ENCODE data around the gene KRTAP17-1.
A peak's percentile ranks its signal among the peaks of the same experiment; 100 is the strongest.
"Not testable (repeated sequence)": the region's sequence is repeated elsewhere in the genome, so short reads cannot be mapped to it uniquely, and the experiment has no call there.

The KRTAP17-1 gene, protein sequence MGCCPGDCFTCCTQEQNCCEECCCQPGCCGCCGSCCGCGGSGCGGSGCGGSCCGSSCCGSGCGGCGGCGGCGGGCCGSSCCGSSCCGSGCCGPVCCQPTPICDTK

GRCh38 chr17:41315204-41315794 lies at the start of gene KRTAP17-1:
Gene KRTAP17-1, minus strand, starts transcription at chr17:41315710. Its CDS starts 60 bp downstream, at chr17:41315650.
- DNase-seq = no peak

DNA sequence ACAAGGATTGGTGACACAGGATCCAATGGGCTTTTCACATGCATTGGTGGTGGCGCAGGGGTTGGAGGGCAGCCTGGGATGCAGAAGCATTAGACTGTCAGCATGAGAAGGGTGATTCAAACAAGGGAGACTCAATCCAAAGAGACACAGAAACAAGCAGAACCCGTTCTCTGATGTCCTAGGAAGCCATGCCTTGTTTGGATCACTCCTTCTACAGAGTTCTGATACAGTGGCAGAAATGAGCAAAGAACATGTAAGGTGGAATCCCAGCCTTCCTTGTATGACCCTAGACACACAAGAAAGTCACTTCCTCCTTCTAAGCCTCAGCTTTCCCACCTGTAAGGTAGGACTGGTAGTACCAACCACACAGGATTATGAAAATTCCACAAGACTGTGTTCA lies 48.4 kb upstream of the KRTAP17-1 start:
- no peak for DNase-seq

DNA sequence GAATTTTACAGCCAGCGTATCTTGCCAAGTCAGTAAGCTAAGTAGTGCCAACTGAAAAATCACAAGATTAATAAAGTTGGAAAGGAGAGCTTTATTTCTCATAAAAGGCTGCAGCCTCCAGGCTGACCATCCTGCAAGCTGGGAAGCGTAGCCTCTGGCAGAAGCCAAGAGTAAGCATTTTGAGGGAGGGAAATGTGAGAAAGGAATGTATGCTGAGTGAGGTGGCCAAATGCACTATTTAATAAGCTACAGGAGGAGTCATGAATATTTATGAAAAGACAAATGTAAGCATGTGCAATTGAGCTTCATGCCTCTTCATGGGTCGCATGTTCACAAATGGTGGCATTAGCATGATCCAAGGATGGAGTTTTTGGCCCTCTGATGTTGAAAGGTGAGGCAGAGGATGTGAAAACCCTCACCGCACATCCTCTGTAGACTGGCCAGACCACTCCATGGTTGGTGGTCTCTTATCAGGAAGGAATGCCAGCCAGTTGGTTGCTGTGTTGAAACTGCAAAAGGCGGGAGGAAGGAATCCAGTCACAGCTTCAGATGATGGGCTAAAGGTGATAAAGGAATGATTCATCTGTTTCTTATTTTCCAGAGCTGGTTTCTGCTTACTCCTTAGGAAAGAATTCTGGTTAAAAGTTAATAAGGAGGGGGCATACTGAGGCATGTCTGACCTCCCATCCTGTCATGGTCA lies 44.9 kb upstream of the KRTAP17-1 start:
- no peak for DNase-seq

GRCh38 chr17:41354536-41354935 lies 39.0 kb upstream of the KRTAP17-1 start:
- DNase-seq = no peak

GRCh38 chr17:41352597-41353366 lies 37.3 kb upstream of the KRTAP17-1 start:
- DNase-seq = no peak

DNA sequence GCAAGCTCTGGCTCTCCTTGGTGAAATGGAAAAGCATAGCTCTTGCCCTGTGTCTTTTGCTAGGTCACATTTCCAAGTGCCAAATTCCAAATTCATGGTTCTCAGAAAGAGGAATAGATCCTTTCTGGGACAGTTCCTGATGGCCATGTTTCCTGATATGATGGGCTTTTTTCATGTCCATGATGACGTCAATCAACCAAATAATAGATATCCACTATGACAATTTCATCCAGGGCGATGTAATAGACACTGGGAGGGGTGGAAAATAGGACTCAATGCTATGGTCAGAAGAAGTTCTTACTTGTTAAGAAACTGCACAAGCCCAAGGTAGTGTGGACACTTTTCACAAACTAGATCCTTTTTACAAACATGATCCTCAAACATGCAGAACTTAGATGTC lies 35.7 kb upstream of the KRTAP17-1 start:
- no peak for DNase-seq

DNA sequence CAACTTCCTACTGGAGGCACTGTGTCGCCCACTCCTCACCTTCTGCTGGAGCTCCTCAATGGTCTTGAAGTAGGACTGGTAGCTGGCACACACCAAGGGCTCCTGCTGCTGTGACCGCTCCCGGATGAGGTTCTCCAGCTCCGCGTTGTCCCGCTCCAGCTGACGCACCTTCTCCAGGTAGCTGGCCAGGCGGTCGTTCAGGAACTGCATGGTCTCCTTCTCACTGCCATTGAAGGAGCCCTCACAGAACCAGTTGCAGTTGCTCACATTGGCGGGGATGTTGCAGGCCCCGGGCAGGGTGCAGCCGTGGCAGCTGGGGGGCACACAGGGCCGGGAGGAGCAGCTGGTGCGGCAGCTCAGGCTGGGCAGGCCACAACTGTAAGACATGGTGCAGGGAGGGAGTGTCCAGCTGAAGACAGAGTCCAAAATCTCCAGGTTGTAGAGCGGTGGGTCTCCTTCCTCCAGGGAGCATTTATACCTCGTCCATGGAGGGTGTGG lies 34.9 kb upstream of the KRTAP17-1 start, which contains the start of gene KRT33A:
Gene KRT33A (minus strand): TSS at position 448 of the 498 bp plus-strand sequence. CDS start 61 bp downstream, at position 387.
- not testable (repeated sequence) for DNase-seq

DNA sequence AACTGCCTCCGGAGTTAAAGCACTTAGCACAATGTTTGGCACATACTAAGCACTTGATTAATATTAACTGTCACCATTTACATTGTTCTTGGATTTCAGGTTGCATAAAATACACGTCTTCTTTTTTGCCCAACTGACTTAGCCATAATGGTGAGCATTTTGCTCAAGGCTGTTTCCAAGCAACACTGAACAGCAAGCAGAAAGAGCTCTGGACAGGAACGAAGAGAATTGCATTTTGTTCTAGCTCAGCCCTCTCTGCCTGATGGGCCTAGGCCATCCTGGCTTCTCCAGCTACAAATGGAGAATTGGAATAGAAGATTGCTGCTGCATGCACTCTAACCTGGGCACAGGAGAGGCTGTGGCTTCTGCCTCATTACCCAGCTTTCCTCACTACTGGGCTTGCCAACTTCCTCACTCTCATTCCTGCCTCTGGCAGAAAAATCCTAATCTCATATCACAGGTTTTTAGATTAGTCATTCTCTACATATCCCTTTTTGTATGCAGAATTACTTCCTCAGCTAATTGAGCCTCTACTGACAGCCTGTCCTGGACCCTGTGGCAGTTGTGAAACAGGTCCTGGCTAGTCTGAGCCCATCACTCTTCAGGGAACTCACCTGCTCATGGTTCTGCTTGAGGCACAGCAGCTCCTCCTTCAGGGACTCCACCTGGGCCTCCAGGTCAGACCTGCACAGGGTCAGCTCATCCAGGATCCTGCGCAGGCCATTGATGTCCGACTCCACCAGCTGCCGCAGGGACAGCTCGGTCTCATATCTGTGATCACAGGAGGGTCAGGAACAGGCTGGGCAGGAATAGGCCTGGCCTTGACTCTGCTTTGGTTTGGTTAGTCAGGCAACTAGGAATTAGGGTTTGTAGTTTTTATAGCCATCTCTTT lies 32.6 kb upstream of the KRTAP17-1 start:
- DNase-seq = no peak

DNA sequence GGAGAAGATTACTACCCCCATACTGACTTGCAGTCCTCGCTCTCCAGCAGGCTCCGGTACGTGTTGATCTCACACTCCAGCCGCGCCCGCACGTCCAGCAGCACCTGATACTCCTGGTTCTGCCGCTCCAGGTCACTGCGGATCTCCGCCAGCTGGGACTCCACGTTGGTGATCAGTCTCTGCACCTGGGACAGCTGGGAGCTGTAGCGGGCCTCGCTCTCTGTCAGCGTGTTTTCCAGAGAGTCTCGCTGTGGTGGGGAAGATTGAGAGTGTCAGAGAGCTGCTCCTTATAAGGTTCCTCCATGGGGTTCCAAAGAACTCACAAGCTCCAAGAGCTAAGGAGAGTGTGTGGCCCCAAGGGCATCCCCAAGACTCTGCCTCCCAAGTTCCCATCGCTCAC lies 30.9 kb upstream of the KRTAP17-1 start:
- not testable (repeated sequence) for DNase-seq

- no peak for DNase-seq
Observed at GRCh38 chr17:41345992-41346391, 30.5 kb upstream of the KRTAP17-1 start.

DNA sequence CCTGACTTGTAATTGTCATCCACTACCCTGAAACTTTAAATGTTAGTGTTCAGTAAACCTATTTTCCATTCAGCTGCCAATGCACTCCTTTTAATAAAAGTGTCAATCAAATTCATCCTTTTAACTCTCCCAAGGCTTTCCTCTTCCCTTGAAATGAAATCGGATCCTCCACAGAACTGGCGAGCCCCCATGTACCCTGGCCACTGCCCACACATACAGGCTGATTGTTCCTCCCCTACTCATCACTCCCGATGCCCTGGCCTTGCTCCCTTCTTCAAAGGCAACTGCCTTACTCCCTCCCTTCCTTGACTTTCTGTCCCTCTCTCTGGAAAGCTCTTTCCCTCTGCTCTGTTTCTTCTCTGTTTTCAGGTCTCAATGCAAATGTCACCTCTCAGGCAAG lies 27.5 kb upstream of the KRTAP17-1 start:
- no peak for DNase-seq

DNA sequence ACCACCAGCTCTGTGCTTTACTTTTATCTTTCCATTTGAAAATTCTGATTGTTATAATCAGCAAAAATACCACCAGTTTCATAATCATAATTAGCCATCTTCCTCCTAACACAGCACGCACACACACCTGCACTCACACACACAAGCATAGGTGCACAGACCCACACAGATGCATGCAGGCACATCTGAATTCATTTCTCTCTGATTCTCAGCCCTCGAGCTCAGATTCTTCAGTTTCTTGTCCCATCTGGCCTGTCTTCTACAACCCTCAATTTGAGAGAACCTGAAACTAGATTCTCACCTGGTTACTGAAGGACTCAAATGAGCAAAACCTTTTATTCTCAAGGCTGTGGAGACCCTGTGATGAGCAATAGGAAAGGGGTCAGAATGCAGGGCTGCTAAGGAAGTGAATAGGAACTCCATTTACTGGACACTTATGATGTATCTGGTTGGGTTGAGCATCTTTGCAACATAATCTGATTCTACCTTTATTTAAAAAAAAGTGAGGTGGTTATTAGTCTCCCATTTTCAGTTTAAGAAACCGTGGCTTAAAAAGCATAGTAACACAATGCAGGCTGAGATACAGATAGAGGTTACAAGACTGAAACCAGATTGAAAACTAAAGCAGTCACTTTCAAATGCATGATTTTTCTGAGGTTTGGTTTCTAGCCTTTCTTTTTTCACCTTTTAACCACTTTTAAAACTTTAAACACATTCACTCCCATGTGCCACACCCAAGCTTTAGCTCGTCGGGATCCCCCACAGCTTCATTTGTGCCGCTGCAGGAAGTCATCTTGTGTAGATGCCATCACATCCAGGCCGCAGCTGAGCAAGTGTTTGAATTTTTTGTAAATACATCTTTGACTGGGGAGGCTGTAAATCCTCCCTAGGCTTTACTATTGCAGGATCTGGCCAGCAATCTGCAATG lies 25.7 kb upstream of the KRTAP17-1 start:
- peak; percentile 43 for DNase-seq

- DNase-seq = no peak
Observed at GRCh38 chr17:41340494-41340893, 25.0 kb upstream of the KRTAP17-1 start.

DNA sequence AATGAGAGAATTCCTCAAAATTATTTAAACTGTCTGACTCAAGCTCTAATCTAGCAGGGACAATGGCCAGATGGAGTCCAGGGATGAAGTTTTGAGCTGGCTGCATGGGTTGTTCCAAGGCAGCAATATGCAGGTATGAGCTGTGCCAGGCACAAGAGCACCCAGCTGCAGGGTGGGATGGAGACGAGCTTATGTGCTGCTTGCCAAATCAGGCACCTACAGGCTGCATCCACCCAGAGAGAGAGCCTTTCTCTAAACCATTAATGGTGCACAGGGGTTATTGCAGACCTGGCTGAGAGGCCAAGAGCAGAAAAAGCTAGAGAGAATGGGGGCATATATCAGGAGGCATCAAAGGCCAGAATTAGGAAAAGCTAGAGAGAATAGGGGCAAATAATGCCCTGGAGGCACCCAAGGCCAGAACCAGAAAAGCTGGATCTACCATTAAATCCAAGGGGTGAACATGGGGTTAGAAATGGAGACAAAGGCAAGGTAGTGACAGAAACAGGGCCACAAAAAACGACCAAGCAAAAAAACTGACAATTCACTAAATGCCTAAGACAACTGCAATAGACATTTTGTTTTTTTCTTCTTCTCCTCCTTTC lies 24.2 kb upstream of the KRTAP17-1 start:
- DNase-seq = no peak

DNA sequence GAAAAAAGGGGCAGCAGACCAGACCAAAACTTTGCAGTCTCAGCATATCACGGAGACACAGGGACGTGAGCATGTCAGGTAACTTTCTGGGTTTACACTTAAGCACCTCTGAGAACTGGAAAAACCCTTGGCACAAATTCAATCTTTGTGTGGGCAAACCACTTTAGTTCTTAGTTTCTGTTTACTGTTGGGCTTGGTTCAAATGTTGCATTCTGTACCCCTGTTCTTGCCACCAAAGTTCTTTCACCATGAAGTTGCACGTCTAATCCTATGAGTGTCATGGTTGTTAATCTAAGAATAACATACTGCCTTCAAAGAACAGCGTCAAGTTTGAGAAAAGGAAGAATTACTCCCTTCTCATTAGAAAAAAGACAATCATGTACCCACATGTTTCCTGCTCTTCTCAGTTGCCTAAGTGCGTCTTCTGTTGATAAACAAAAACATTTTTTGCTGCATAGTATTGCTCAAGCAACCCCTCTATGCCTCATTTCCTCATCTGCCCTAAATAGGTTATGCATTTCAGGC lies 23.5 kb upstream of the KRTAP17-1 start:
- no peak for DNase-seq

- DNase-seq = no peak
Observed at GRCh38 chr17:41335747-41336146, 20.2 kb upstream of the KRTAP17-1 start.

GRCh38 chr17:41334385-41335305 lies 19.1 kb upstream of the KRTAP17-1 start:
- no peak for DNase-seq

DNA sequence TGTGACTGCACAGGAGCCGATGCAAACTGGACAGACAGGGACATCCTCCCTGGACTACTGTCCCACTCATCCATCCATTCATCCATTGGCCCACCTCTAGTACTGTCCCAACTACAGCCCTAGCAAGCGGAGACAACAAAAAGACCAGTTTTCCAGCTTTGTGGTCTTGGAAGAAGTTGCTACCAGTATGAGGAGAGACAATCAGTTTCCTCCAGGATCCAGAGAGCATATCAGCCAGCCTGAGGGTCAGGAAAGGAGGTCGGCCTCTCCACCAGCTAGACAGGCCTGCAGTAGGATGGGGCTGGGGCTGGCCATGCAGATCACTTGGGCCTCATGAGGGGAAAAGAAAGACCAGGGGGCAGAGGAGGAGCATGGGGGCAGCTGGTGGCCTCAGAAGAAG lies 18.3 kb upstream of the KRTAP17-1 start:
- DNase-seq = no peak

DNA sequence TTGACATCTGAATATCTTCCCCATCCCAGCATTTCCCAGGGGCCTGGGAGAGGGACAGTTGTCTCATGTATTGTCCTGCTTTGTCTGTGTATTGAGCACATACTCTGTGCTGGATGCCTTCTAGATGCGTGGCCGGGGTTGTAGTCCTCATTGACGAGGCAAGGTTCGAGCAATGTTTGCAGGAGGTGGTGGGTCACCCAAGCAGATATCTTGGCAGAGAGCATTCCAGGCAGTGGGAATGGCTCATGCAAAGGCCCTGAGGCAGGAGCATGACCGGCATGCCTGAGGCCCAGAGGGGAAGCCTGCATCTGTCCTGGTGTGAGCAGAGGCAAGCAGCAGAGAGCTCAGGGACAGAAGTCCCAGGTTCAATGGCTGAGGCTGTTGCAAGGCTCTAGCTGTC lies 17.6 kb upstream of the KRTAP17-1 start:
- no peak for DNase-seq

Data from activated naive CD4-positive, alpha-beta T cell treated with anti-CD3 and anti-CD28 coated beads, Interleukin-2, amount 50 U/mL, for 16 hours (primary cell).